C4-2B (cell line): ENCODE results near the gene SLC6A6.

Experiments used
- H3K27ac ChIP-seq: fragments of 450-650 bp; 2 replicates; pipeline ENCODE4 v1.5.1; 2017
- ZFX ChIP-seq: fragments of 450-650 bp; IDR thresholded peaks from 2 replicates; pipeline ENCODE4 v1.6.1; 2017
- TF ChIP-seq, protein P1 (sequence below): fragments of 450-650 bp; conservative IDR thresholded peaks from 2 replicates; pipeline ENCODE4 v1.5.1; 2017; ENCODE audit warnings: mild to moderate bottlenecking

The SLC6A6 gene

DNA sequence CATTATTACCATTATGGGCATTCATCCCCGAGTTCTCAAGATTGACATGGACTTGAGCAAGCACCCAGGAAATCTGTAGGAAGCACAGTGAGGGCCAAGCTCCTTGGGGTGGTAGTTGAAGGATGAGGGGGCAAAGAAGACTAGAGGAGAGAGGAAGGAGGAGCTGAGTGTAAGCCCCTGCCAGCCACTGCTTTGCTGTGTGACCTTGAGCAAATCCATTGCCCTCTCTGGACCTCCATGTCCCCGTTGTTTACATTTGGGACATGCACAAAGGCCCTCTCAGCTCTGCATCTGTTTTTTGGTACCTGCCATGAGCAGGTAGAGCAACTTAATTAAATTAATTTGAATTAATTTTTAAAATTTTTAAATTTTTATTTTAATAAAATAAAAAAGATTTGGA, 33.5 kb upstream of the SLC6A6 start:
- no peak overlapping the region for H3K27ac ChIP-seq
- TF ChIP-seq, protein P1, sequence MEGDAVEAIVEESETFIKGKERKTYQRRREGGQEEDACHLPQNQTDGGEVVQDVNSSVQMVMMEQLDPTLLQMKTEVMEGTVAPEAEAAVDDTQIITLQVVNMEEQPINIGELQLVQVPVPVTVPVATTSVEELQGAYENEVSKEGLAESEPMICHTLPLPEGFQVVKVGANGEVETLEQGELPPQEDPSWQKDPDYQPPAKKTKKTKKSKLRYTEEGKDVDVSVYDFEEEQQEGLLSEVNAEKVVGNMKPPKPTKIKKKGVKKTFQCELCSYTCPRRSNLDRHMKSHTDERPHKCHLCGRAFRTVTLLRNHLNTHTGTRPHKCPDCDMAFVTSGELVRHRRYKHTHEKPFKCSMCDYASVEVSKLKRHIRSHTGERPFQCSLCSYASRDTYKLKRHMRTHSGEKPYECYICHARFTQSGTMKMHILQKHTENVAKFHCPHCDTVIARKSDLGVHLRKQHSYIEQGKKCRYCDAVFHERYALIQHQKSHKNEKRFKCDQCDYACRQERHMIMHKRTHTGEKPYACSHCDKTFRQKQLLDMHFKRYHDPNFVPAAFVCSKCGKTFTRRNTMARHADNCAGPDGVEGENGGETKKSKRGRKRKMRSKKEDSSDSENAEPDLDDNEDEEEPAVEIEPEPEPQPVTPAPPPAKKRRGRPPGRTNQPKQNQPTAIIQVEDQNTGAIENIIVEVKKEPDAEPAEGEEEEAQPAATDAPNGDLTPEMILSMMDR, result no peak
- no peak for TF ChIP-seq ZFX

DNA sequence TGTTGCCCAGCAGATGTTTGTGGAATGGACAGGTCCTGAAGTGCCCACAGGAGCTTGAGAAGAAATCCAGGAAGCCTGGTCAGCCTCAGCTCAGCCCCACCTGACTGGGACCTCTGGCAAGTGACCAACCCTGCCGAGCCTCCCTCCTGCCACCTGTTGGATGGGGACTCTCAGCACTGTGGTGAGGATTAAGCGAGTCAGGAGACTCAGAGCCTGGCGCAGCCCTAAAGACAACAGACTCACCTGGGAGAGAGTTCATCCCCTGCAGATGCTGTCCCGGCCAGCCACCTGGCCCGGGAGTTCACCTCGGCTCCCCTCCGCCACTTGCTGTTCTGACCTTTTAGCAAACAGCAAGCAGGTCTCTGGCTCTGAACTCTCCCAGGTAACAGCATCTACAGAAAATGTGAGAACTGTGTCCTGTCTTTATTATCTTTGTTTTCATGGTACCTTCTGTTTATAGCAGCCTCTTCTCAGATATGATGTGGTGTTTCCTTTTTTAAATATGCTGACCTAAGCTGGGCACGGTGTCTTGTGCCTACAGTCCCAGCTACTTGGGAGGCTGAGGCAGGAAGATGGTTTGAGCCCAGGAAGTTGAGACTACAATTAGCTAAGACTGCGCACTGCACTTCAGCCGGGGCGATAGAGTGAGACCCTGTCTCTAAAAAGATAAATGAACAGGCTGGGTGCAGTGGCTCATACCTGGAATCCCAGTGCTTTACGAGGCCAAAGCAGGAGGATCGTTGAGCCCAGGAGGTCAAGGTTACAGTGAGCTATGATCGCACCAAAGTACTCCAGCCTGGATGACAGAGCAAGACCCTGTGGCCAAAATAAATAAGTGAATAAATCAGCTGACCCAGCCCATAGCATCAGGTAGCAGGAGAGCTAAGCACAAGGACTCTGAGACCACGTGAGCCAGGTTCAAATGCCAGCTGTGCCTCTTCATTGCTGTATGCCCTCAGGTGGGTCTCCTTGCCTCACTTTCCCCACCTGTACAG, 32.4 kb upstream of the SLC6A6 start:
- TF ChIP-seq ZFX, result no peak
- TF ChIP-seq, protein P1, result no peak; the same call in 1 of the 2 replicates
- peak overlapping the region; percentile 65 for H3K27ac ChIP-seq

DNA sequence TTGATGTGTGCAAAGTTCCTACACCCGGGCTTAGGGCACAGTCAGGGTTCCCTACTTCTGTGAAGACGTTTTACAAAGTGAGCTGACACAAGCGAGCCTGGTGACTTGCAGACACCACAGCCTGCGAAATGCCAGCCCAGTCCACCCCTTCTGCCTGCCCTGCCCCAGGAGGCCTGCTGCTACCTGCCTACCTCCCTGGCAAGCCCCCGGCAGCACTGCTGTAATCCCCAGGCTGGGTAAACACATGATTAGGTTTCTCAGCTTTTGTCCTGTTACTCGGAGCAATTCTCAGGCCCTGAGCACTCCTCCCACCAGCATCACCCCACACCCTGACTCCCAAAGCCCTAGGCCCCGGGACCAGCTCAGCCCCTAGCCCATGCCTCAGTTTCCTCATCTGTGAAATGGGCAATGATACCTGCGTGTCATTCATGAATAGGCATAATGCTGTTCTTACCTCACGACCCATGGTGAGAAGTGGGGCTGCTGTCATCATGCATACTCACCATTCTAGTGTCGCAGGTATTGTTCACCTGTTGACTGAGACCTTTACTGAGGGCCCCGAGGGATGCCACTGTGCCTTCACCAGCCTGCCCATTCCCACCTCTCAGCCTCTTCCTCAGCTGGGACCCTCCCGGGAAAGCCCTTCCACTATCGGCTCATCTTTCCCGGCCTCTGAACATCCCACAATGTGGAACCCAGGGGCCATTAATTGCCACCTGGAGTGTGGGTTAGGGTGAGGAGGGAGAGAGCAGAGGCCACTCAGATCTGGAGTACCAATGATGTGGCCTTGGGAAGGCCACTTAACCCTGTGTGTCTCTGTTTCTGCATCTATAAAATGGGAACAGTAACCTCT, 31.5 kb upstream of the SLC6A6 start:
- peak overlapping the region; percentile 65 for H3K27ac ChIP-seq
- TF ChIP-seq, protein P1, result no peak
- TF ChIP-seq ZFX, result no peak

DNA sequence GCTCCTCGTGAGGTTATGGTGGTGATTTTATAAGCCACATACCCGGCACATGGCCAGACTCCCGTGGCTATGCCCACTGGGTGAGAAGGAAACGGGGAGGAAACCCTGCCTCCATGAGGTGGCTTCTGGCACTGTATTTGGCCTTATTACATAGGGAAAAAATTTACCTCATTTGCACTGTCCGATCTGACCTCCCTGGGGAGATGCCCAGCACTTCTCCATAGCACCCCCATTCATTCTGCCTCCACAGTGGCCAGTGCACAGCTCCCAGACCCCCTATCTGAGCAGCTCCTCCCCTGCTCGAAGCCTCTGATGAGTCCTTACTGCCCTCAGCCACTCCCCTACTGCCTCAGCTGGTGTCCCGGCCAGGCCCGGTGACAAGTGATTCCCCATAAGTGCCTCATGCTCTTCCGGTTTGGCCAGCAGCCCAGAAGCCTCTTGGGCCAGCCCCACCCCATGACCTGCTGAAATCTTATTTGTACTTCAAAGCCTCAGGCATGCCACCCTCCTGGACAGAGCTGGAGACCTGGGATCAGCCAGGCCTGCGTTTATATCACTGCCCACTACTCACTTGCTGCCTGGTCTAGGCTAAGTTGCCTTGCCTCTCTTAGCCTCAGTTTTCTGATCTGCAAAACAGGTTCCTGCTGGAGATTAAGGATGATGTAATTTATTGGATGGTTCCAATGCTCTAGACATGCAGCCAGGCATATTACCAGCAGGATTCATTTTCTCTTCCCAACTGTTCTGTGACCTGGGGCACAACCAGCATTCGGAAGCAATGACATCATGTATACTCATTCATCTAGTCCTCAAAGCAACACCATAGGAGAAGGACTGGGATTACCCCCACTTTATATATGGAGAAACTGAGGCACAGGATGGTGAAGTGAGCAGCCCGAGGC, 30.6 kb upstream of the SLC6A6 start:
- peak overlapping the region; percentile 65 for H3K27ac ChIP-seq
- no peak for TF ChIP-seq ZFX
- TF ChIP-seq, protein P1, result no peak

DNA sequence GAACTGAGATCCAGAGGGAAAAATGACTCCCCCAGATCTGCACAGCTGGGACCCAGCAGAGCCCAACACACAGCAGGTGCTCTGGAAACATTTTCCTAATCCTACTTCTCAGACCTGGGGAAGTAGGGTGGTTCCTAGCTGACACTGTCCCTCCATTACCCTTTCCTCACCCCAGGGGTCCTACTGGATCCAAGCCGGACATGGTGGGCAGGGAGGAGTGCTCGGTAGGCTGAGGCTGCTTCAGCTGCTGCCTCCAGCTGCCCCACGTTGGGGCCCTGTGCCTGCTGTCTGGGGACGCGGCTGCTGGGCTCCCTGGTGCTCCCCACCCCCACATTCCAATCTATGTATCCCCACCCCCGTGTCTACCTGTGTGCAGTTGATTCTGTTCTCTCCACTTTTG, 29.8 kb upstream of the SLC6A6 start:
- no peak for TF ChIP-seq ZFX
- TF ChIP-seq, protein P1, result no peak
- peak overlapping the region; percentile 65 for H3K27ac ChIP-seq

DNA sequence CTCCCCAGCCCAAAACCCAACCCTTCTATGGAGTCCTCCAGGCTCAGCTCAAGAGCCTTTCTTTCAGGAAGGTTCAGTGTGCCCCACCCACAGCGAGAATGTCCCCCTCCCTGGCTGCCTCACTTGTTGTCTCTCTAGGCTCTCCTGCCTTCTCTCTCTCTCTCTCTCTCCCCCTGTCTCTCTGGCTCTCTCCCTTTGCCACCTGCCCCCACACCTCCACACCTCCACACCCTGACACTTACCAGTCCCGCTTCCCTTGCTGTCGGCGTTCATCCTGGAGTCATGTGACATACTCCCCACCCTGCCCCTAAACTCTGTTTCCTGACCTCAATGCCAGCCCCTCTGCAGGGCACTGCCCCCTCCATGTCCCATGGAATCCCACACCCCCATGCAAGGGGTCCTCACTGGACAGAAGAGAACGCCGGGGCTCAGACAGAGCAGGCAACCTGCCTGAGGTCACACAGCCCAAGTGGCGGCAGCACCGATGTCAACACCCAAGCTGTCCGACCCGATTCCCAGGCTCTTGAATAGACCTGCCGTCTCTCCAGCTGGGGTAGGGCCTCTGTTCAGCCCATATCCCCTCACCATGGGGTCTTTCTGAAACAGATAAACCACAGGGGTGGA, 28.5 kb upstream of the SLC6A6 start:
- H3K27ac ChIP-seq, result no peak overlapping the region

More for the DNA sequence above, 28.5 kb upstream of the SLC6A6 start:
- TF ChIP-seq, protein P1, result no peak
- TF ChIP-seq ZFX, result no peak
